OCI-LY1 (cell line): ENCODE data around the gene KIAA1328.

Experiments
- H2AFZ ChIP-seq: fragments of 200-600 bp; sonication (generic), shearing (Covaris generic); 2 replicates; pipeline ENCODE4 v1.6.0; 2014; ENCODE audit warnings: antibody characterized with exemption, mild to moderate bottlenecking, low read length
- H3F3A ChIP-seq: fragments of 200-600 bp; sonication (generic), shearing (Covaris generic); 2 replicates; pipeline ENCODE4 v1.6.0; 2014; ENCODE audit warnings: mild to moderate bottlenecking, antibody characterized with exemption, low read length, moderate library complexity; ENCODE audit not compliant: insufficient read depth
- H3K27ac ChIP-seq: fragments of 200-600 bp; sonication (generic); 2 replicates; pipeline ENCODE4 v1.5.1; 2014; ENCODE audit warnings: low read length, mixed run types, mild to moderate bottlenecking, low read depth; ENCODE audit not compliant: poor library complexity, severe bottlenecking
- H3K27me3 ChIP-seq: fragments of 200-600 bp; sonication (generic); 2 replicates; pipeline ENCODE4 v1.6.0; 2014; ENCODE audit warnings: antibody characterized with exemption, mild to moderate bottlenecking, low read length, moderate library complexity; ENCODE audit not compliant: insufficient read depth
- H3K36me3 ChIP-seq: fragments of 200-600 bp; sonication (generic); 2 replicates; pipeline ENCODE4 v1.6.1; 2014; ENCODE audit warnings: mild to moderate bottlenecking, antibody characterized with exemption, low read length, moderate library complexity, mixed read lengths; ENCODE audit not compliant: insufficient read depth
- H3K4me1 ChIP-seq: fragments of 200-600 bp; sonication (generic); 2 replicates; pipeline ENCODE4 v1.5.1; 2014; ENCODE audit warnings: mild to moderate bottlenecking, low read length, moderate library complexity; ENCODE audit not compliant: insufficient read depth, severe bottlenecking
- H3K4me2 ChIP-seq: fragments of 200-600 bp; sonication (generic), shearing (Covaris generic); 2 replicates; pipeline ENCODE4 v1.6.1; 2014; ENCODE audit warnings: low read length
- H3K4me3 ChIP-seq: fragments of 200-600 bp; sonication (generic); 2 replicates; pipeline ENCODE4 v1.5.1; 2014; ENCODE audit warnings: low read length, low read depth, mild to moderate bottlenecking, mixed read lengths; ENCODE audit not compliant: poor library complexity, severe bottlenecking
- H3K79me2 ChIP-seq: fragments of 200-600 bp; shearing (Covaris generic); 2 replicates; pipeline ENCODE4 v1.6.1; 2016; ENCODE audit warnings: mixed run types, low read length, mixed read lengths; ENCODE audit not compliant: insufficient read depth
- H3K9ac ChIP-seq: fragments of 200-600 bp; sonication (generic), shearing (Covaris generic); 2 replicates; pipeline ENCODE4 v1.6.1; 2014; ENCODE audit warnings: mild to moderate bottlenecking, low read length, mixed read lengths
- H3K9me2 ChIP-seq: fragments of 200-600 bp; sonication (generic), shearing (Covaris generic); 2 replicates; pipeline ENCODE4 v1.6.1; 2014; ENCODE audit warnings: low read depth, mild to moderate bottlenecking, low read length, mixed read lengths
- H3K9me3 ChIP-seq: fragments of 200-600 bp; shearing (Covaris generic); 2 replicates; pipeline ENCODE4 v1.6.1; 2014; ENCODE audit warnings: low read length, mixed read lengths
- H4K20me1 ChIP-seq: fragments of 200-600 bp; sonication (generic), shearing (Covaris generic); 2 replicates; pipeline ENCODE4 v1.6.0; 2016; ENCODE audit warnings: mild to moderate bottlenecking, low read length; ENCODE audit not compliant: insufficient read depth
- CTCF ChIP-seq: fragments of 200-600 bp; sonication (generic), shearing (Covaris generic); IDR thresholded peaks from 2 replicates; pipeline ENCODE4 v1.5.1; 2017; ENCODE audit warnings: mild to moderate bottlenecking, antibody characterized with exemption, low read length, moderate library complexity, mixed read lengths
- EZH2 ChIP-seq: fragments of 200-600 bp; sonication (generic), shearing (Covaris generic); IDR thresholded peaks from 2 replicates; pipeline ENCODE4 v1.8.0; 2017; ENCODE audit warnings: borderline replicate concordance, mixed run types, mild to moderate bottlenecking, antibody characterized with exemption, low read length, moderate library complexity, mixed read lengths

KIAA1328 gene

GRCh38 chr18:37122877-37123276 is 293.9 kb downstream of the KIAA1328 start:
- Histone ChIP-seq H2AFZ (no peak overlapping the region), H3K9ac (no peak overlapping the region), H3F3A (no peaks in the 10 kb centered on the region), H3K4me3 (no peak overlapping the region), H4K20me1 (no peaks in the 10 kb centered on the region), H3K27me3 (no peaks in the 10 kb centered on the region), H3K36me3 (no peaks in the 10 kb centered on the region), H3K27ac (no peak overlapping the region), H3K4me2 (no peak overlapping the region), H3K79me2 (no peaks in the 10 kb centered on the region), H3K9me2 (no peaks in the 10 kb centered on the region), H3K9me3 (no peaks in the 10 kb centered on the region), H3K4me1 (no peaks in the 10 kb centered on the region)
- no peak for TF ChIP-seq CTCF

DNA sequence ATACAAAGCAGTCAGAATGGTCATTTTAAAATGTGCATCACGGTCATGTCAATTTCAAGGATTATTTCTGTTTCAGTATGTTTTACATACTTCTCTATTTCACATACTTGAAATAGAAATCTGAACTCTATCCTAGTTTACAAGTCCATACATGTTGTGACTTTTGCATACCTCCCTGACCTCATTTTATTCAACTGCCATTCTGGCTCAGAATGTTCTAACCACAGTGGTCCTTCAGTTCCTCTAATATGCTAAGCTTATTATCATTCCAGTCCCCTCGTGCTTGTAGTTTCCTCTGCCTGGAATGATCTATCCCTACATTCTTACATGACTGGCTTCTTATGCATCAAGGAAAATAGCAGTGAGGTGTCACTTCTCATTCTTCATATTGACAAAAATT is 295.6 kb downstream of the KIAA1328 start:
- Histone ChIP-seq H4K20me1 (no peaks in the 10 kb centered on the region), H3K4me3 (no peak overlapping the region), H3K9me2 (no peaks in the 10 kb centered on the region), H2AFZ (no peak overlapping the region), H3K79me2 (no peaks in the 10 kb centered on the region), H3F3A (no peaks in the 10 kb centered on the region), H3K9me3 (no peaks in the 10 kb centered on the region), H3K27ac (no peak overlapping the region), H3K4me1 (no peaks in the 10 kb centered on the region), H3K36me3 (no peaks in the 10 kb centered on the region), H3K9ac (no peak overlapping the region), H3K4me2 (no peak overlapping the region), H3K27me3 (no peaks in the 10 kb centered on the region)
- no peak for TF ChIP-seq EZH2
- no peak for TF ChIP-seq CTCF

GRCh38 chr18:37135177-37135576 is 306.2 kb downstream of the KIAA1328 start:
- Histone ChIP-seq H3K4me1 (no peaks in the 10 kb centered on the region), H4K20me1 (no peaks in the 10 kb centered on the region), H3K27ac (no peak overlapping the region), H3K4me3 (no peak overlapping the region), H3K9ac (no peak overlapping the region), H3K9me2 (no peaks in the 10 kb centered on the region), H2AFZ (no peak overlapping the region), H3K9me3 (no peaks in the 10 kb centered on the region), H3K36me3 (no peaks in the 10 kb centered on the region), H3F3A (no peaks in the 10 kb centered on the region), H3K79me2 (no peaks in the 10 kb centered on the region), H3K27me3 (no peaks in the 10 kb centered on the region), H3K4me2 (no peak overlapping the region)
- TF ChIP-seq CTCF (no peak), EZH2 (no peak)
